ENCODE results near the gene B4GALT3. TPM values are rescaled to one million over a fixed set of nuclear protein-coding genes. Genes with fewer than 3 reads are reported as not detected.

The B4GALT3 gene
- total RNA-seq, 1 donor from 2014 or later = 12.9 TPM

DNA sequence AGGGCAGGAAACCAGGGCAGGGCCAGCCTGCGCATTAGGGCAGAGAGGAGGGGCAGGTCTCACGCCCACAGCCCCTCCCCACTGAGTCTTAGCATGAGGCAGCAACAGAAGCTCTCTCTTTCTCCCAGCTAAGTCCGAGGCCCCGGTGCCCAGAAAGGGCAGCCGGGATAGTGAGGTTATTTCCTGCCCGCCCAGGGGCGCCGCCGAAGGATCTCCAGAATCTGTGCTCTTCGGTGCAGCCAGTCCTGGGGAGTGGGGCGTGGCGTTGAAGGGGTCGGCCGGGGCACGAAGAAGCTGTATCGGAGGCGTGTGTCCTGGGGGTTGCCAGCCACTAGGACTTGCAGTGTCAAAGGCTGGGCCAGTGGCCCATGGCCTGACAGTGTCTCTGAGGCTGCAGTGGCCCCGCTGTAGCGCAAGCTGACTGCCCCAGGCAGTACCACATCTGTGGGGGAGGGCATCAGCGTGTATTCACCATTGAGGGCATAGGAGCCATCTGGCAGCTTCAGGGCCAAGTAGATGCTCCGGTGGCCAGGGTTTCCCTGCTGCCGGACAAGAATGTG is 13.7 kb upstream of the B4GALT3 start:
- FAIRE-seq = no peak
- TF ChIP-seq, protein P1, sequence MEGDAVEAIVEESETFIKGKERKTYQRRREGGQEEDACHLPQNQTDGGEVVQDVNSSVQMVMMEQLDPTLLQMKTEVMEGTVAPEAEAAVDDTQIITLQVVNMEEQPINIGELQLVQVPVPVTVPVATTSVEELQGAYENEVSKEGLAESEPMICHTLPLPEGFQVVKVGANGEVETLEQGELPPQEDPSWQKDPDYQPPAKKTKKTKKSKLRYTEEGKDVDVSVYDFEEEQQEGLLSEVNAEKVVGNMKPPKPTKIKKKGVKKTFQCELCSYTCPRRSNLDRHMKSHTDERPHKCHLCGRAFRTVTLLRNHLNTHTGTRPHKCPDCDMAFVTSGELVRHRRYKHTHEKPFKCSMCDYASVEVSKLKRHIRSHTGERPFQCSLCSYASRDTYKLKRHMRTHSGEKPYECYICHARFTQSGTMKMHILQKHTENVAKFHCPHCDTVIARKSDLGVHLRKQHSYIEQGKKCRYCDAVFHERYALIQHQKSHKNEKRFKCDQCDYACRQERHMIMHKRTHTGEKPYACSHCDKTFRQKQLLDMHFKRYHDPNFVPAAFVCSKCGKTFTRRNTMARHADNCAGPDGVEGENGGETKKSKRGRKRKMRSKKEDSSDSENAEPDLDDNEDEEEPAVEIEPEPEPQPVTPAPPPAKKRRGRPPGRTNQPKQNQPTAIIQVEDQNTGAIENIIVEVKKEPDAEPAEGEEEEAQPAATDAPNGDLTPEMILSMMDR (IDR thresholded peaks at IDR 0.05; ENCODE audit: insufficient read depth, low read length, severe bottlenecking) = no peak

DNA sequence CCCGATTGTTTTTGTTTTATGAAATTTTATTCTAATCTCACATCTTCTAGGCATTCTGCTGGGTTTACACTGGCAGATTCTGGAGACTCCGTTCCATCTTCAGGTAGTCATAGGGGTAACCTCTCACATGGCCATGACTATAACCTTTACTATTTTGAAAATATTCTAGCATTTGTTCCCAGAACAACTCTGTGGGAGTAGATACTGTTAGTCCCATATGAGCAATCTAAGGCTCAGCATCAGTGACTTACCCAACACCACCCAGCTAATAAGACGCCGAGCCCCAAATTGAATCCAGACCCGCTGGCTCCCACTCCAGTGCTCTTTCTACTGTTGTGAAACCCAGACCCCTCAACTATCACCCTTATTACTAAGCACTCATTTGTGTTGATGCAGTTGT is 11.7 kb upstream of the B4GALT3 start:
- Histone ChIP-seq H3K27me3 (ENCODE audit: control insufficient read depth, insufficient read depth, low read length) (no peaks in the 10 kb centered on the region), H3K4me3 (ENCODE audit: low read depth, low read length) (no peak overlapping the region), H3K36me3 (ENCODE audit: control insufficient read depth, insufficient read depth, low read length) (no peaks in the 10 kb centered on the region)
- FAIRE-seq = no peak
- TF ChIP-seq, protein P1 (IDR thresholded peaks at IDR 0.05; ENCODE audit: insufficient read depth, low read length, severe bottlenecking) = no peak
- DNase-seq (ENCODE audit: low read depth) = no peak

More for the DNA sequence above, 13.7 kb upstream of the B4GALT3 start:
- no peaks in the 10 kb centered on the region for H3K36me3 ChIP-seq (ENCODE audit: control insufficient read depth, insufficient read depth, low read length)
- no peaks in the 10 kb centered on the region for H3K27me3 ChIP-seq (ENCODE audit: control insufficient read depth, insufficient read depth, low read length)
- no peak for DNase-seq (ENCODE audit: low read depth)
- H3K4me3 ChIP-seq (ENCODE audit: low read depth, low read length) = no peak overlapping the region

DNA sequence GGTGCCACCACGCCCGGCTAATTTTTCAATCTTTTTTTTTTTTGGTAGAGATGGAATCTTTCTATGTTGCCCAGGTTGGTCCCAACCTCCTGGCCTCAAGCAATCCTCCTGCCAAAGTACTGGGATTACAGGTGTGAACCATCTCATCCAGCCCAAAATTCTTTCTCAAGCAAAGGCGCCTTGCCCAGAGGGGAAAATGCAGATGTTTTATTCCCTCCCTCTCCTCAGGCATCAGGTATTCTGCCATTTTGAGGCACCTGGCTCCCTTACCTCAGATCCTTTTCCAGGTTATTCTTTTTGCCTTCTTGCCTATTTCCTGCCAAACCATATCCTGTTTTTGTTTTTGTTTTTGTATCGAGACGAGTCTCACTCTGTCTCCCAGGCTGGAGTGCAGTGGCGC is 11.1 kb upstream of the B4GALT3 start:
- TF ChIP-seq, protein P1 (IDR thresholded peaks at IDR 0.05; ENCODE audit: insufficient read depth, low read length, severe bottlenecking) = no peak
- FAIRE-seq (no peak), DNase-seq (ENCODE audit: low read depth) (no peak)
- no peak overlapping the region for H3K4me3 ChIP-seq (ENCODE audit: low read depth, low read length)
- H3K36me3 ChIP-seq (ENCODE audit: control insufficient read depth, insufficient read depth, low read length) = no peaks in the 10 kb centered on the region
- no peaks in the 10 kb centered on the region for H3K27me3 ChIP-seq (ENCODE audit: control insufficient read depth, insufficient read depth, low read length)

DNA sequence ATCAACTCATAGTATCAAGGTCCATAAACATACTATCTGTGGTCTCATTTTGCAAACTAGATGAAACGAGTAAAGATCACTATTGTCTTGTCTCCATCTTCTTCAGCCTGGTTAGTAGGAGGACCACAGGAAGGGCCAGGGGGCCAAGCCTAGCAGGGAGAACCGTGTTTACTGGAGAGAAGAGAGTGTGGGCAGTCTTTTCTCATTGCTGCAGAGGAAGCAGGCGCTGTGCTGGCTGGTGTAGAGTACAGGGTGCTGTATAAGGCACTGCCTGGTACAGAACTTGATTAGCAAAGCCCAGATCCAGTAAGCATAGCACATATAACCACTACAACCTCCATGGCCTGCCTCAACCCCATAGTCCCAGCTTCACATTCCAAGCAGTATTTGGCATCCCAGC is 10.0 kb upstream of the B4GALT3 start:
- Histone ChIP-seq H3K27me3 (ENCODE audit: control insufficient read depth, insufficient read depth, low read length) (no peaks in the 10 kb centered on the region), H3K36me3 (ENCODE audit: control insufficient read depth, insufficient read depth, low read length) (no peaks in the 10 kb centered on the region), H3K4me3 (ENCODE audit: low read depth, low read length) (no peak overlapping the region)
- FAIRE-seq (no peak), DNase-seq (ENCODE audit: low read depth) (no peak)
- TF ChIP-seq, protein P1 (IDR thresholded peaks at IDR 0.05; ENCODE audit: insufficient read depth, low read length, severe bottlenecking) = no peak

DNA sequence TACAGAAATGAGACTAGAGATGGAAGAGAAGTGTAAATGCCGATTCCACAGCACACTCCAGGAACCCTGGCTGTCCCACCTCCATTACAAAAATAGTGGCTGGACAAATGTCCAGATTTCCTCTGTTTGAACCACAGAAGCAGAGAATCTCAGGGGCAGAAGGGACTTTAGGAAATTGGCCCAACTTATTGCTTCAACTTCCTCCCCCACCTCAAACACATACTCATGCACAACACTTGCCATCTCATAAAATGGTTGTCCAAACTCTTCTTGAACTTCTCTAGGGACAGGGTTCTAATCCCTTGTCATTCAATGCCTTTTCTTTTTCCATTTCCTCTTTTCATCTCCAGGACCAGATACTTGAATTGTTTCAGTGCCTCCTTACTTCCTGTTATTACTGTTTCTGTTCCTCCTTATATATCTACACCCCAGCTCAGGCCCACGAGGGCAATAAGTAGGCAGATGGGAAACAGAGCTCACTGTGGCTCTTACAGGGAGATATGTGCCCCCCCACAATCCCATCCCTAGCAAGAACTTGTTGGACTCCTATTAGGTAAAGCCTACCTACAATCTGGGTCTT is 8.5 kb upstream of the B4GALT3 start:
- TF ChIP-seq, protein P1 (IDR thresholded peaks at IDR 0.05; ENCODE audit: insufficient read depth, low read length, severe bottlenecking) = no peak
- Histone ChIP-seq H3K27me3 (ENCODE audit: control insufficient read depth, insufficient read depth, low read length) (no peaks in the 10 kb centered on the region), H3K4me3 (ENCODE audit: low read depth, low read length) (no peak overlapping the region), H3K36me3 (ENCODE audit: control insufficient read depth, insufficient read depth, low read length) (no peaks in the 10 kb centered on the region)
- DNase-seq (ENCODE audit: low read depth) (no peak), FAIRE-seq (no peak)

DNA sequence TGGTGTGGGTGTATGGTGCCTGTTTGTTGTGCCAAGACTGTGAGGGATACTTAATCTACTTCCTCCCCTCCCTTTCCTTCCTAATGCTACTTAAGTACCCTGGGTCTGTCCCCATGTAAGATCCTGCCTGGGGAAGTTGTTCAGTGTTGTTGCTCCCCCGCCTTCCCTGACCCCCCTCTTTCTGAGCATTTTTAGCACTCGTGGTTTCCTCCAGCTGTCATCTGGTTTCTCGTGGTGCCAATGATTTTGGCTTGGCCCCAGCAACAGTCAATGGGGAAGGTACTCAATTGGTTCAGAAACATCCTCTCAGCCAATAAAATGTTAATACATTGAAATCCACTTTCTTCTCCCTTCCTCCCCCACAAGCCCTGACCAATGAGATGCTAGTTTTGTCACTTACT is 8.0 kb upstream of the B4GALT3 start:
- no peaks in the 10 kb centered on the region for H3K36me3 ChIP-seq (ENCODE audit: control insufficient read depth, insufficient read depth, low read length)
- DNase-seq (ENCODE audit: low read depth) (no peak), FAIRE-seq (no peak)
- TF ChIP-seq, protein P1 (IDR thresholded peaks at IDR 0.05; ENCODE audit: insufficient read depth, low read length, severe bottlenecking) = no peak
- no peaks in the 10 kb centered on the region for H3K27me3 ChIP-seq (ENCODE audit: control insufficient read depth, insufficient read depth, low read length)
- no peak overlapping the region for H3K4me3 ChIP-seq (ENCODE audit: low read depth, low read length)
